Tibial nerve (tissue), 3 donors: ENCODE results near the gene THSD4.

Source experiments
- CTCF ChIP-seq, 5 experiments: fragments of 200-600 bp in 3 of 5; fragments of 450-650 bp in 2 of 5; sonication (generic) in 3 of 5; IDR thresholded peaks; one replicate each; pipeline ENCODE4 v1.5.1; 2016 to 2019; ENCODE audit warnings: antibody characterized with exemption in 5 of 5, mild to moderate bottlenecking in 3 of 5, moderate library complexity in 2 of 5
- POLR2A ChIP-seq, 2 donors: fragments of 450-650 bp; IDR thresholded peaks; one replicate each; pipeline ENCODE4 v1.6.1; 2017; ENCODE audit warnings: antibody characterized with exemption in 2 of 2, mild to moderate bottlenecking in 2 of 2, moderate library complexity in 2 of 2

DNA sequence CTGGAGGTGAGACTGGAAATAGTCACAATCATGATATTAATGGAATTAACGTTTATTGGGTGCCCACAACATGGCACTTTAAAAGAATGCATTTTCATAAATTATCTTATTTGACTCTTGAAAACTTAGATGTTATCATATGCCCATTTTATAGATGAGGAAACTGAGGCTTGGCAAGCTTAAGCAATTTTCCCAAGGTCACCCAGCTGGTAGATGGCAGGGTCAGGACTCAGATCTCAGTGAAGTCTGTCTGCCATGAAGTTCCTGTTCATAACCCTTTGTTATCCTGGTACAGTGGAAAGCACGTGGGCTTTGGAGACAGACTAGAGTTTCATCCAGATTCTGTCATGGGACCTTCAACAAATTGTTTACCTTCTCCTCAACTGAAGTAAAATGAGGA, 520.5 kb downstream of the THSD4 start:
- TF ChIP-seq CTCF (IDR thresholded peaks at IDR 0.05) (no peak), POLR2A (IDR thresholded peaks at IDR 0.05) (no peak)
